ENCODE data around the gene KCTD20. TPM values are rescaled to one million over a fixed set of nuclear protein-coding genes. Genes with fewer than 3 reads are reported as not detected.
"Not testable (repeated sequence)": the region's sequence is repeated elsewhere in the genome, so short reads cannot be mapped to it uniquely, and the experiment has no call there.

Gene KCTD20
- total RNA-seq, 1 donor = 84.8 TPM

DNA sequence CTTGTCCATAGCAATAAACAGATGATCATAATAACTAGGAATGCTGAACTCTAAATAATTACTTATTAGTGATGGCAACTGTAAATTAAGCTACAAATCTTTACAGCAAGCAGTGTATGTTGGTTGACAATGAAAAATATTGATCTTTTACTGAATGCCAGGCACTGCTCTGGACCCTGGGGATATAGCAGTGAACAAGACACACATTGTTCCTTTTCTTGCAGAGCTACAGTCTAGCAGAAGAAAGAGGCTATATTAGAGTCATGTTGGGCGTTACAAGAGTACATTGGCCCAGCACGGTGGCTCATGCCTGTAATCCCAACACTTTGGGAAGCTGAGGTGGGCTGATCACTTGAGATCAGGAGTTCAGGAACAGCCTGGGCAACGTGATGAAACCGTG lies 11.6 kb upstream of the KCTD20 start:
- Histone ChIP-seq H3K9me3 (ENCODE audit: low read depth, low read length) (no peaks in the 10 kb centered on the region), H3K27me3 (ENCODE audit: insufficient read depth, low read length) (no peaks in the 10 kb centered on the region), H3K4me1 (ENCODE audit: insufficient read depth, low read length) (no peaks in the 10 kb centered on the region), H3K4me3 (ENCODE audit: low read length) (no peak overlapping the region)

DNA sequence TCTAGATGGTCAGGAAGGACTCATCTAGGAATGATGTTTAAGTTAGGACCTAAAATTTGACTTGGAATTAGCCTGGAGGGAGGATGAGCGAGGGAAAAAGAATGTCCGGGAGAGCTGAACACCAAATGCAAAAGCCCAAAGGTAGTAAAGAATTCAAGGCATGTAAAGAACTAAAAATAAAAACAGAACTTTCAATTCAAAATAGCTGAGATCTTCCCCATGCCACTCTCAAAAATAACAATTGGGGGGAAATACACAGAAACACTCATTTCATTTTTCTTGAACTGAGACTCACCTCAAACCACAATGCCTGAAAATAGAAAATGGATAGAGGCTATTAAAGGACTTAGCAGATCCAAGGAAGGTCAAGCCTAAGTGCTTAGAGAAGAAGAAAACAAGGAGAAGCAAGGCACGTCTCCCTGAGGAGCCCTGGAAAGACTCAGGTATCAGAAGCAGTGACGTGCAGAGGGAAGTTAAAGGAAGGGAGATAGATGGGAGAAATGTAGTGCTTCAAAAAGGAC lies 10.6 kb upstream of the KCTD20 start:
- Histone ChIP-seq H3K4me3 (ENCODE audit: low read length) (no peak overlapping the region), H3K27me3 (ENCODE audit: insufficient read depth, low read length) (no peaks in the 10 kb centered on the region), H3K9me3 (ENCODE audit: low read depth, low read length) (no peaks in the 10 kb centered on the region), H3K4me1 (ENCODE audit: insufficient read depth, low read length) (no peaks in the 10 kb centered on the region)

DNA sequence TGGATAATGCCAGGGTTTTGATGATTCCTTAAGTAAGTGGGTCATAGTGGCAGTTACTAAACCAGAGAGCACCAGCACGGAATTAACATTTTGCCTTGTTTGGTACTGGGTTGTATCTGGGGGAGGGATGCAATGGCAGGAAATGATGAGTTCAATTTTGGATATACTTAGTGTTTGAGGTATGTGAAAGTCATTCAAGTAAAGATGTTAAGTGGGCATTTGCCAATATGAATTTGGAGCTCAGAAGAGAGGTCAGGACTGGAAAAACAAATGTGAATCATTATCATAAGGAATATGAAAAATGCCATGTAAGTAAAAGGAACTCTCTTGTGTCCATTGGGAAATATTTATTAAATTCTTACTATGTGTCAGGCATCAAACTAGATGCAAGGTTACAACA lies 6.3 kb upstream of the KCTD20 start:
- no peaks in the 10 kb centered on the region for H3K27me3 ChIP-seq (ENCODE audit: insufficient read depth, low read length)
- H3K9me3 ChIP-seq (ENCODE audit: low read depth, low read length) = no peaks in the 10 kb centered on the region
- H3K4me3 ChIP-seq (ENCODE audit: low read length) = no peak overlapping the region
- peaks cover 8% of the 10 kb centered on the region for H3K4me1 ChIP-seq (ENCODE audit: insufficient read depth, low read length)

DNA sequence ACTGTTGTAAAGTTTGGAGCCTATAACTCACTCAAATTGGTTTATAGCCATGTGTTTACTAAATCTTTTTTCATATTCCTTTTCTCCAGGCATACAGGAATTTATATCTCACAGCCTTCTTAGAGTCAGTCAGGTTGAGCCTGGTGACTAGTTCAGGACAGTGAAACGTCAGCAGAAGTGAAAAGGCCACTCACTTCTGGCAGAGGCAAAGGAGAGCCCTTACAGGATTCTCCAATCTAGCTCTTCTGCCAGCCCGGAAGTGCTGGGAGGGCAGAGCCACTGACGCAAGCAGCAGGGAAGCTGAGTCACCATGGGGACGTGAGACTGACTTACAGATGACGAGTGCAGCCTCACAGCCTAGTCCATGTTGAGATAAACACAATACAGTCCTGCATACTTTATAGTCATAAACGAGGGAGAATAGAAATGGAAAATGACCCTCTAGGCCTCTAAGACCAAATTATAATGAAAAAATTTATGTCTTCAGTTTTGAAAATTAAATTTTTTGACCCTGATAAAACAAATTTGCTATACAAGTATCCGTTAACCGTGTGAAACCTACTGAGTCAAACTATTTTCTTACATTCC lies 1.4 kb upstream of the KCTD20 start:
- Histone ChIP-seq H3K27me3 (ENCODE audit: insufficient read depth, low read length) (no peaks in the 10 kb centered on the region), H3K4me3 (ENCODE audit: low read length) (no peak overlapping the region), H3K4me1 (ENCODE audit: insufficient read depth, low read length) (peaks cover 34% of the 10 kb centered on the region), H3K9me3 (ENCODE audit: low read depth, low read length) (no peaks in the 10 kb centered on the region)

DNA sequence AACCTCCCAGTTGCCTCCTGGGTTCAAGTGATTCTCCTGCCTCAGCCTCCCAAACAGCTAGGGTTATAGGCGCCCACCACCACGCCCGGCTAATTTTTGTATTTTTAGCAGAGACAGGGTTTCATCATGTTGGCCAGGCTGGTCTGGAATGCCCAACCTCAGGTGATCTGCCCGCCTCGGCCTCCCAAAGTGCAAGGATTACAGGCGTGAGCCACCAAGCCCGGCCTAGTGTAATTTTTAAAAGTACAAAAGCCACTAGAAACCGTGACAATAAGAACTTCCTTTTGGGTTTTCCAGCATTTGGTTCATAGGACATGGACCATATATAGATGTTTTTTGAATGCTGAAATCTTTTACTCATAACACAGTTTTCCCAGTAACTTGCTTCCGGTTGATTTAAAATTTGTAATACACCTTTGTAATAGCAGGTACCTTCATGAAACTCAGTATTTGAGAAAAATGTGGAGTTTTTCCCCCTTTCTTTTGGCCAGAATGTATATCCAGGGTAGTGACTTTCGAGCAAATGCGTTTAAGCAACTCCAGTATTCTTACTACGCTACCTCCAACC lies 613 bp upstream of the KCTD20 start:
- no peaks in the 10 kb centered on the region for H3K27me3 ChIP-seq (ENCODE audit: insufficient read depth, low read length)
- peak overlapping the region; percentile 97 for H3K4me3 ChIP-seq (ENCODE audit: low read length)
- H3K9me3 ChIP-seq (ENCODE audit: low read depth, low read length) = no peaks in the 10 kb centered on the region
- H3K4me1 ChIP-seq (ENCODE audit: insufficient read depth, low read length) = peaks cover 34% of the 10 kb centered on the region

DNA sequence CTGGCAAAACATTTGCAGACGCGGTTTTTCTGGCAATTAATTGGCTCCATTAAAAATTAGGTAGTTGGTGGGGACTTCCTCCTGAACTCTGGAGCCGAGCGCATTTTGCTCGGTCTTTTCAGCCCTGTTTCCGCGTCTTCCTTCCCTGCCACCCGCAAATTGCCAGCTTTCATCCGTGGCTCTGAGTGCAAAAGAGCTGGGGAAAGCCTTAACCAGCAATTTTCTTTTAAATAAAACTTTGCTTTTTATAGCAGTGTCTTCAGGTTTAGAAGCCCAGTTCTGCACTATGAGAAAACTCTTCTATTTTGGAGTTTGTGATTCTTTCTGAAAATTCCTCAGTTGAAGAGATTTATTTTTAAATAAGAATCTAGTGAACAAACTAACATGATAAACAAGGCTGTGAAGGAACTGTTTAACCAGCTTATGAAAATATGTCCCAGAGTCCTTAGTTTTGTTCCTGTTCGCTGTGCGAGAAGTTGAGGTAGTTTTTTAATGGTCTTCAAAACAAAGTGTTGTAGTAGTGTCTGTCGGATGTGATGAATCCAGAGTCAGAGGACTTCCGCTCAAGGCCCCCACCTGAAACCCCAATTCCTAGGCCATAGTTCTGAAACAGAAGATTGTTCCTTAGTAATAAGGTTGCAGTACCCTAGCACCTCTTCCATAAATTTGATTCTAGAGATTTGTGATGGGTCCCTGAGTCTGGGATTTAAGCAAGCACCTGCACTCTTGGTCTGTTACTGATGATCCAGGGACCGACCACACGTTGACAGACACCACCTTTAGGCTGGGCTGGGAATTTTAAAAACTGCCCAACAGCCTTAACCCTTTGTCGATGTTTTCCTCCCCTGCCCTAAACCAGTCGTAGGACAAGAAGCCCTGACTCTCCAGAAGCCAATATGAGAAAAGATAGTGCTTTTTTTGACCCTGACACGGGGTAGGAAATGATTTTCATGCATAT lies 950 bp downstream of the KCTD20 start:
- H3K4me3 ChIP-seq (ENCODE audit: low read length) = peak overlapping the region; percentile 97
- H3K27me3 ChIP-seq (ENCODE audit: insufficient read depth, low read length) = no peaks in the 10 kb centered on the region
- peaks cover 34% of the 10 kb centered on the region for H3K4me1 ChIP-seq (ENCODE audit: insufficient read depth, low read length)
- no peaks in the 10 kb centered on the region for H3K9me3 ChIP-seq (ENCODE audit: low read depth, low read length)

- H3K9me3 ChIP-seq (ENCODE audit: low read depth, low read length) = no peaks in the 10 kb centered on the region
- H3K4me3 ChIP-seq (ENCODE audit: low read length) = peak overlapping the region; percentile 1
- peaks cover 34% of the 10 kb centered on the region for H3K4me1 ChIP-seq (ENCODE audit: insufficient read depth, low read length)
These were observed 1.7 kb downstream of the KCTD20 start for GRCh38 chr6:36444470-36444869.

GRCh38 chr6:36445621-36446020 lies 2.8 kb downstream of the KCTD20 start:
- H3K9me3 ChIP-seq (ENCODE audit: low read depth, low read length) = no peaks in the 10 kb centered on the region
- H3K27me3 ChIP-seq (ENCODE audit: insufficient read depth, low read length) = no peaks in the 10 kb centered on the region
- H3K4me1 ChIP-seq (ENCODE audit: insufficient read depth, low read length) = peaks cover 39% of the 10 kb centered on the region
- H3K4me3 ChIP-seq (ENCODE audit: low read length) = no peak overlapping the region

More at GRCh38 chr6:36444470-36444869, 1.7 kb downstream of the KCTD20 start:
- H3K27me3 ChIP-seq (ENCODE audit: insufficient read depth, low read length) = no peaks in the 10 kb centered on the region

DNA sequence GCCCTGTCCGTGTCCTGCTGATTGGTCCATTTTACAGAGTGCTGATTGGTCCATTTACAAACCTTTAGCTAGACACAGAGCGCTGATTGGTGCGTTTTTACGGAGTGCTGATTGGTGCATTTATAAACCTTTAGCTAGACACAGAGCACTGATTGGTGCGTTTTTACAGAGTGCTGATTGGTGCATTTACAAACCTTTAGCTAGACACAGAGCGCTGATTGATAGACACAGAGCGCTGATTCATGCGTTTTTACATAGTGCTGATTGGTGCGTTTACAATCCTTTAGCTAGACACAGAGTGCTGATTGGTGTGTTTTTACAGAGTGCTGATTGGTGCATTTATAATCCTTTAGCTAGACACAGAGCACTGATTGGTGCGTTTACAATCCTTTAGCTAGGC lies 6.4 kb downstream of the KCTD20 start:
- H3K9me3 ChIP-seq (ENCODE audit: low read depth, low read length); H3K27me3 ChIP-seq (ENCODE audit: insufficient read depth, low read length): not testable (repeated sequence)
- H3K4me1 ChIP-seq (ENCODE audit: insufficient read depth, low read length) = peaks cover 14% of the 10 kb centered on the region

DNA sequence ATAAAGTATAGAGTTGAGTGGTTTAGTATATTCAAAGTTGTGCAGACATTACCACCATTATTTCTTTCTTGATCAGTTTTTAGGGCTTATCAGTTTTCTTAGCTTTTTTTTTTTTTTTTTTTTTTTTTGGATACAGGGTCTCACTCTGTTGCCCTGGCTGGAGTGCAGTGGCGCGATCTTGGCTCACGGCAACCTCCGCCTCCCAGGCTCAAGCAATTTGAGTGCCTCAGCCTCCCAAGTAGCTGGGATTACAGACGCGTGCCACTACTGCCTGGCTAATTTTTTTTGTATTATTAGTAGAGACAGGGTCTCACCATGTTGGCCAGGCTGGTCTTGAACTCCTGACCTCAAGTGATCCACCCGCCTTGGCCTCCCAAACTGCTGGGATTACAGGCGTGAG lies 10.1 kb downstream of the KCTD20 start:
- not testable (repeated sequence) for H3K4me3 ChIP-seq (ENCODE audit: low read length); H3K27me3 ChIP-seq (ENCODE audit: insufficient read depth, low read length); H3K9me3 ChIP-seq (ENCODE audit: low read depth, low read length); H3K4me1 ChIP-seq (ENCODE audit: insufficient read depth, low read length)

More for the DNA sequence above, 6.4 kb downstream of the KCTD20 start:
- not testable (repeated sequence) for H3K4me3 ChIP-seq (ENCODE audit: low read length)

GRCh38 chr6:36455486-36456027 lies 12.8 kb downstream of the KCTD20 start:
- Histone ChIP-seq H3K9me3 (ENCODE audit: low read depth, low read length) (no peaks in the 10 kb centered on the region), H3K27me3 (ENCODE audit: insufficient read depth, low read length) (no peaks in the 10 kb centered on the region), H3K4me1 (ENCODE audit: insufficient read depth, low read length) (no peaks in the 10 kb centered on the region), H3K4me3 (ENCODE audit: low read length) (no peak overlapping the region)

- Histone ChIP-seq H3K27me3 (ENCODE audit: insufficient read depth, low read length) (no peaks in the 10 kb centered on the region), H3K4me1 (ENCODE audit: insufficient read depth, low read length) (no peaks in the 10 kb centered on the region), H3K9me3 (ENCODE audit: low read depth, low read length) (no peaks in the 10 kb centered on the region), H3K4me3 (ENCODE audit: low read length) (no peak overlapping the region)
These were observed 16.7 kb downstream of the KCTD20 start for GRCh38 chr6:36459501-36459900.

DNA sequence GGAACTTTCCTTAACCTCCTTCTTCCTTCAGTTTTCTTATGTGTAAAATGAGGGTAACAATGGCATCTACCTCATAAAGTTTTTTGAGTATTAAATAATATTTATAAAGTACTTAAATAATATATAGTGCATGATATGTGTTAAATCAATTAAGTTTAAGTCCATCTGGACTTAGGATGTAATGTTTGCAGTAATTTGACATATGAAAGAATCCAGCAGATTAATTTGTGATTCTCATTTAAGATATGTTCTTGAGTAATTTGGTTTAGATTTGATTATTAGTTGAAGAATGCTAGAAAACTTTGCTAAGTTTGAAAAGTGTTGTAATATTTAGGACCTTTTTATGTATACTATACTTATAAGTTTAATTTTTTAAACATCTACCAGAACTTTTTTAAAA lies 18.1 kb downstream of the KCTD20 start:
- no peaks in the 10 kb centered on the region for H3K4me1 ChIP-seq (ENCODE audit: insufficient read depth, low read length)

GRCh38 chr6:36461646-36462045 lies 18.8 kb downstream of the KCTD20 start:
- Histone ChIP-seq H3K4me3 (ENCODE audit: low read length) (no peak overlapping the region), H3K9me3 (ENCODE audit: low read depth, low read length) (no peaks in the 10 kb centered on the region), H3K27me3 (ENCODE audit: insufficient read depth, low read length) (no peaks in the 10 kb centered on the region), H3K4me1 (ENCODE audit: insufficient read depth, low read length) (no peaks in the 10 kb centered on the region)

More for the DNA sequence above, 18.1 kb downstream of the KCTD20 start:
- H3K9me3 ChIP-seq (ENCODE audit: low read depth, low read length) = no peaks in the 10 kb centered on the region
- no peak overlapping the region for H3K4me3 ChIP-seq (ENCODE audit: low read length)
- H3K27me3 ChIP-seq (ENCODE audit: insufficient read depth, low read length) = no peaks in the 10 kb centered on the region

DNA sequence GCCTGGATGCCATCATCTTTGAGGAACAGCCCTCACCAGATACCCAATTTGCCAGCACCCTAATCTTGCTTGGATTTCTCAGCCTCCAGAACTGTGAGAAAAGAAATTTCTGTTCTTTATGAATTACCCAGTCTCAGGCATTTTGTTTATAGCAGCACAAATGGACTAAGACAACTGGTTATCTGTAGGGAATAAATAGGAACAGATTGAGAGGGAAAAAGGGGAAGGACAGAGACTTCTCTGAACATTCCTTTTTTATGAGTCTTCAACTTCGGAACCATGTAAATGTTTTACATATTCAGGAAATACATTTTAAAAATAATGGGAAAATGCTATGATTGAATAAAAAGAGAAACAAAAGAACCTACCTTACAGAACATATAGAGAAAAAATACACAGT lies 20.9 kb downstream of the KCTD20 start:
- H3K9me3 ChIP-seq (ENCODE audit: low read depth, low read length) = no peaks in the 10 kb centered on the region

More for the DNA sequence above, 20.9 kb downstream of the KCTD20 start:
- Histone ChIP-seq H3K4me3 (ENCODE audit: low read length) (no peak overlapping the region), H3K4me1 (ENCODE audit: insufficient read depth, low read length) (no peaks in the 10 kb centered on the region), H3K27me3 (ENCODE audit: insufficient read depth, low read length) (no peaks in the 10 kb centered on the region)
